DOHH2 (cell line): ENCODE measurements around the gene KCNS1.

ENCODE experiments used
- H3F3A ChIP-seq: fragments of 200-600 bp; sonication (generic), shearing (Covaris generic); 2 replicates; pipeline ENCODE4 v1.6.0; 2016; ENCODE audit warnings: antibody characterized with exemption, mild to moderate bottlenecking; ENCODE audit not compliant: control insufficient read depth, insufficient read depth
- H3K27ac ChIP-seq: fragments of 200-600 bp; sonication (generic); 2 replicates; pipeline ENCODE4 v1.5.1; 2014; ENCODE audit warnings: low read depth, mild to moderate bottlenecking, low read length, moderate library complexity
- H3K27me3 ChIP-seq: fragments of 200-600 bp; sonication (generic); 2 replicates; pipeline ENCODE4 v1.6.1; 2014; ENCODE audit warnings: mild to moderate bottlenecking, low read length, mixed read lengths; ENCODE audit not compliant: control insufficient read depth
- H3K36me3 ChIP-seq: fragments of 200-600 bp; sonication (generic); 2 replicates; pipeline ENCODE4 v1.6.1; 2014; ENCODE audit warnings: mild to moderate bottlenecking, low read length, moderate library complexity, mixed read lengths; ENCODE audit not compliant: control insufficient read depth
- H3K4me1 ChIP-seq: fragments of 200-600 bp; sonication (generic); 2 replicates; pipeline ENCODE4 v1.6.1; 2014; ENCODE audit warnings: mild to moderate bottlenecking, low read length, mixed read lengths; ENCODE audit not compliant: control insufficient read depth
- H3K4me2 ChIP-seq: fragments of 200-600 bp; sonication (generic); 2 replicates; pipeline ENCODE4 v1.6.0; 2014; ENCODE audit warnings: mild to moderate bottlenecking, low read length, moderate library complexity
- H3K4me3 ChIP-seq: fragments of 200-600 bp; sonication (generic); 2 replicates; pipeline ENCODE4 v1.5.1; 2014; ENCODE audit warnings: mild to moderate bottlenecking, low read length, mixed read lengths
- H3K79me2 ChIP-seq: fragments of 200-600 bp; sonication (generic); 2 replicates; pipeline ENCODE4 v1.6.1; 2014; ENCODE audit warnings: mild to moderate bottlenecking, low read length, mixed read lengths; ENCODE audit not compliant: control insufficient read depth
- H3K9me2 ChIP-seq: fragments of 200-600 bp; sonication (generic); replicated peaks from 2 replicates; pipeline ENCODE4 v1.6.1; 2014; ENCODE audit warnings: mild to moderate bottlenecking, low read length, mixed read lengths; ENCODE audit not compliant: control insufficient read depth
- H3K9me3 ChIP-seq: fragments of 200-600 bp; sonication (generic); 2 replicates; pipeline ENCODE4 v1.6.1; 2014; ENCODE audit warnings: antibody characterized with exemption, low read length, mixed read lengths; ENCODE audit not compliant: control insufficient read depth, insufficient read depth
- H4K20me1 ChIP-seq: fragments of 200-600 bp; sonication (generic); 2 replicates; pipeline ENCODE4 v1.6.0; 2014; ENCODE audit warnings: low read depth, mild to moderate bottlenecking, antibody characterized with exemption, low read length, moderate library complexity; ENCODE audit not compliant: control insufficient read depth, insufficient read depth
- EZH2phosphoT487 ChIP-seq: fragments of 200-600 bp; sonication (generic); IDR thresholded peaks from 2 replicates; pipeline ENCODE4 v1.6.1; 2017; ENCODE audit warnings: borderline replicate concordance, mild to moderate bottlenecking, antibody characterized with exemption, low read length, moderate library complexity, mixed read lengths
- TF ChIP-seq, protein P1 (sequence below): fragments of 200-600 bp; sonication (generic); IDR thresholded peaks from one replicate; pipeline ENCODE4 v1.5.1; 2014; ENCODE audit warnings: antibody characterized with exemption, mild to moderate bottlenecking, low read depth, low read length; ENCODE audit not compliant: poor library complexity, severe bottlenecking

Gene KCNS1

DNA sequence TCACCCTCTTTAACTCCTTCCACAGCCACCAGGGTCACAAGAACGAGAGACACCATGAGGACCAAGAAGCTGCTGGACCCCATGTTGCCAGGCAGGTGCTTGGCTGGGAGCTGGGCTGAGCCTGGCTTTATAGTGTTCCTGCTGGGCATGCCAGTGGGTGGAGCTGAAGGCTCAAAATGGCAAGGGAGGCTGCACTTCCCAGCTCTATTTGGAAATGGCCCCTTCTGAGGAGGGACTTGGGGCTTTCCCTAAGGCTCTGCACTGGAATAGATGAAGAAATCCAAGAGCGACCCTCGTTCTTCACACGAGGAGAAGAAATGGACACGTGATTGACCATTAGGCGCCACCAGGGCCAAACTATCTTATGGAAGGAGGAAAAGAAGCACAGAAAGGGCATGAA, 23.4 kb upstream of the KCNS1 start, which contains the start of gene WFDC12:
Gene WFDC12 (minus strand): TSS at position 101 of the 400 bp plus-strand sequence. CDS start 18 bp downstream, at position 83.
- no peaks in the 10 kb centered on the region for H3K9me2 ChIP-seq
- H3K27me3 ChIP-seq: peaks cover 20% of the 10 kb centered on the region
- TF ChIP-seq, protein P1, sequence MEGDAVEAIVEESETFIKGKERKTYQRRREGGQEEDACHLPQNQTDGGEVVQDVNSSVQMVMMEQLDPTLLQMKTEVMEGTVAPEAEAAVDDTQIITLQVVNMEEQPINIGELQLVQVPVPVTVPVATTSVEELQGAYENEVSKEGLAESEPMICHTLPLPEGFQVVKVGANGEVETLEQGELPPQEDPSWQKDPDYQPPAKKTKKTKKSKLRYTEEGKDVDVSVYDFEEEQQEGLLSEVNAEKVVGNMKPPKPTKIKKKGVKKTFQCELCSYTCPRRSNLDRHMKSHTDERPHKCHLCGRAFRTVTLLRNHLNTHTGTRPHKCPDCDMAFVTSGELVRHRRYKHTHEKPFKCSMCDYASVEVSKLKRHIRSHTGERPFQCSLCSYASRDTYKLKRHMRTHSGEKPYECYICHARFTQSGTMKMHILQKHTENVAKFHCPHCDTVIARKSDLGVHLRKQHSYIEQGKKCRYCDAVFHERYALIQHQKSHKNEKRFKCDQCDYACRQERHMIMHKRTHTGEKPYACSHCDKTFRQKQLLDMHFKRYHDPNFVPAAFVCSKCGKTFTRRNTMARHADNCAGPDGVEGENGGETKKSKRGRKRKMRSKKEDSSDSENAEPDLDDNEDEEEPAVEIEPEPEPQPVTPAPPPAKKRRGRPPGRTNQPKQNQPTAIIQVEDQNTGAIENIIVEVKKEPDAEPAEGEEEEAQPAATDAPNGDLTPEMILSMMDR: no peak
- no peak for TF ChIP-seq EZH2phosphoT487
- no peaks in the 10 kb centered on the region for H3K79me2 ChIP-seq
- H3K4me1 ChIP-seq: no peaks in the 10 kb centered on the region
- no peaks in the 10 kb centered on the region for H4K20me1 ChIP-seq
- no peaks in the 10 kb centered on the region for H3K36me3 ChIP-seq
- H3K27ac ChIP-seq: no peak within 1 kb of the TSS
- H3K4me2 ChIP-seq: no peak within 1 kb of the TSS
- no peaks in the 10 kb centered on the region for H3K9me3 ChIP-seq
- H3K4me3 ChIP-seq: no peak within 1 kb of the TSS
- H3F3A ChIP-seq: no peaks in the 10 kb centered on the region

- Histone ChIP-seq H3K4me1 (no peaks in the 10 kb centered on the region), H3K9me3 (no peaks in the 10 kb centered on the region), H3K9me2 (no peaks in the 10 kb centered on the region), H3K79me2 (no peaks in the 10 kb centered on the region), H4K20me1 (no peaks in the 10 kb centered on the region), H3K27me3 (peaks cover 18% of the 10 kb centered on the region; the same call in 1 of the 2 replicates), H3K36me3 (no peaks in the 10 kb centered on the region), H3K27ac (no peak overlapping the region), H3K4me2 (no peak overlapping the region), H3F3A (no peaks in the 10 kb centered on the region), H3K4me3 (no peak overlapping the region)
- TF ChIP-seq, protein P1: no peak
- TF ChIP-seq EZH2phosphoT487: no peak
These were observed 20.5 kb upstream of the KCNS1 start for GRCh38 chr20:45121388-45121787.

- Histone ChIP-seq H3K4me2 (no peak overlapping the region), H3F3A (no peaks in the 10 kb centered on the region), H3K27ac (no peak overlapping the region), H3K9me3 (no peaks in the 10 kb centered on the region), H3K4me3 (no peak overlapping the region), H3K27me3 (peaks cover 20% of the 10 kb centered on the region), H3K4me1 (no peaks in the 10 kb centered on the region), H4K20me1 (no peaks in the 10 kb centered on the region), H3K9me2 (no peaks in the 10 kb centered on the region), H3K79me2 (no peaks in the 10 kb centered on the region), H3K36me3 (no peaks in the 10 kb centered on the region)
- TF ChIP-seq, protein P1: no peak
- no peak for TF ChIP-seq EZH2phosphoT487
These were observed 18.8 kb upstream of the KCNS1 start for GRCh38 chr20:45119556-45120266.
